ENCODE data around the gene ISM1. TPM values are rescaled to one million over a fixed set of nuclear protein-coding genes. Genes with fewer than 3 reads are reported as not detected.

ISM1 gene
- total and polyA plus RNA-seq, 2 of the 13 experiments (the other 11 are each of a cell fraction or from before 2014, with no cell fraction given), result 0.40 to 1.4 TPM

- TF ChIP-seq ZMYM3 (CRISPR knock-in tag; IDR thresholded peaks at IDR 0.05) (no peak), SOX13 (IDR thresholded peaks at IDR 0.05) (no peak), SOX13 (CRISPR knock-in tag; conservative IDR thresholded peaks at IDR 0.05 in 1 of 2, IDR thresholded peaks at IDR 0.05 in 1 of 2) (no peak), RFX1 (IDR thresholded peaks at IDR 0.05) (no peak), RAD21 (CRISPR knock-in tag; IDR thresholded peaks at IDR 0.05) (no peak), GABPB1 (CRISPR knock-in tag; IDR thresholded peaks at IDR 0.05) (no peak), ZMYM4 (CRISPR knock-in tag; IDR thresholded peaks at IDR 0.05) (no peak)
Measured at GRCh38 chr20:13290724-13291123, 69.7 kb downstream of the ISM1 start (continued).

DNA sequence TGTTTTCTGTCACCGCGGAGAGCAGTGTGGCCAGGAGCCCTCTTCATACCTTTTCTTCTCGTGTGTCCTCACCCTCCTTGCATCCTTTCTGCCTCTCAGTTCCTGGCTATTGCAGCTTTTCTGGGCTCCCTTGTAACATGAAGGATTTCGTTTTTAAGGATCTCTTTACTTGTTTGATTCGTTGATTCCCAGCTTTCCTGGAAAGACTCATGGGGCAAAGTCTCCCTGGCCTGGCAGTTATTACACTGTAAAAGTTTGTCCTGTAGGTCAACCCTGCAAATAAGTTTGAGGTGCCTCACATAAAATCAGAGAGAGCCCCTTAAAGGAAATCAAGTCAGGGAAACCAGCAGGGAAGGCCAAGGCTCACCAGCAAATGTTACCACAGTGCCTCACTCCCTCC, 70.1 kb downstream of the ISM1 start:
- H3K4me3 ChIP-seq (replicated peaks in 1 of 3; ENCODE audit: insufficient read depth in 1 of 3, low read depth in 2 of 3, low read length in 3 of 3), result no peak overlapping the region
- TF ChIP-seq ZSCAN31 (CRISPR knock-in tag; IDR thresholded peaks at IDR 0.05; ENCODE audit: low read depth), result no peak
- 0 out of 2 replicates have a peak, but pooled peaks have one; percentile 26 for TF ChIP-seq BCL6 (CRISPR knock-in tag; IDR thresholded peaks at IDR 0.05)
- no peaks in the 10 kb centered on the region for H3K27me3 ChIP-seq (ENCODE audit: control insufficient read depth in 1 of 2, insufficient read depth in 2 of 2, low read length in 2 of 2)
- no peak overlapping the region for H3K9ac ChIP-seq (ENCODE audit: insufficient read depth, low read depth, low read length)
- intact Hi-C loops (cut with micrococcal nuclease; ENCODE audit: unreplicated experiment), result no loop called here
- DNase-seq (ENCODE audit: low spot score) (no peak), ATAC-seq (no peak), FAIRE-seq (no peak)
- BruUV-seq (replicated peaks), result no TSS peak
- in situ Hi-C loops (cut with HindIII; ENCODE audit: extremely low pct_ligation_motif_present, low pct_unique_long_range_greater_than_20kb), result loop anchor here (25.0 kb wide), 1 partner anchor 329 kb away; no protein-coding TSS in a partner anchor
- ChIA-PET POLR2A (no interaction called here), CTCF (ENCODE audit: low intra/inter-chr PET ratio, low total read pairs) (no interaction called here)
- H3K36me3 ChIP-seq (replicated peaks in 1 of 2; ENCODE audit: control insufficient read depth in 1 of 2, insufficient read depth in 2 of 2, low read length in 2 of 2), result no peaks in the 10 kb centered on the region
- no peak overlapping the region for H3K4me2 ChIP-seq (ENCODE audit: low read depth, low read length)
- H3K4me1 ChIP-seq (ENCODE audit: insufficient read depth, low read length), result peaks cover 21% of the 10 kb centered on the region
- H3K9me3 ChIP-seq (ENCODE audit: low read length), result no peaks in the 10 kb centered on the region
- H3K27ac ChIP-seq (ENCODE audit: extremely low read length, insufficient read depth, low read length), result no peak overlapping the region
- no peaks in the 10 kb centered on the region for H3K79me2 ChIP-seq (ENCODE audit: insufficient read depth, low read length)
- H2AFZ ChIP-seq (ENCODE audit: low read length), result no peak overlapping the region
- no peaks in the 10 kb centered on the region for H4K20me1 ChIP-seq (ENCODE audit: insufficient read depth, low read length)
- WGBS (ENCODE audit: low lambda C conversion rate), result 63% methylated on average over 5 of the region's 5 CpGs

Data from HepG2 (cell line).